IMR-90 (cell line): Measurements from ENCODE around the gene SRRM4. TPM values are rescaled to one million over a fixed set of nuclear protein-coding genes. Genes with fewer than 3 reads are reported as not detected.
"Not testable (repeated sequence)": the region's sequence is repeated elsewhere in the genome, so short reads cannot be mapped to it uniquely, and the experiment has no call there.

ENCODE experiments used
- ATAC-seq: fragments of 200-7000 bp; cut with Tn5 transposase; 2 replicates; pipeline ENCODE4 v1.9.1; 2020; ENCODE audit warnings: low read depth, mild to moderate bottlenecking, moderate library complexity
- BruUV-seq: library from RNA; stranded (reverse); fragments of 400-500 nt; replicated peaks from 2 replicates; lab custom pipeline; 2021; lab: Mats Ljungman, UMichigan
- CTCF ChIA-PET: fragments of 300-600 bp; formaldehyde crosslinking; extraction: SDS; loops from one replicate; lab custom pipeline; 2021; ENCODE audit warnings: antibody characterized with exemption; lab: Yijun Ruan, JAX
- POLR2A ChIA-PET: fragments of 300-600 bp; sonication (Branson Sonifier 250); formaldehyde crosslinking; loops from one replicate; lab custom pipeline; 2022; ENCODE audit warnings: antibody characterized with exemption; ENCODE audit not compliant: unreplicated experiment; lab: Charles Lee
- DNase-seq: peaks from one replicate; pipeline ENCODE4 v3.0.0; 2013
- H2AFZ ChIP-seq: replicated peaks from 2 replicates; pipeline ENCODE3; 2013; ENCODE audit warnings: low read length, mild to moderate bottlenecking; ENCODE audit not compliant: poor library complexity
- H2AK5ac ChIP-seq: 2 replicates; pipeline ENCODE4 v1.6.1; 2013; ENCODE audit warnings: low read depth, low read length, inconsistent platforms
- H2AK9ac ChIP-seq: replicated peaks from 2 replicates; pipeline ENCODE3; 2013; ENCODE audit warnings: mild to moderate bottlenecking, low read depth, low read length, moderate library complexity; ENCODE audit not compliant: poor library complexity
- H2BK120ac ChIP-seq: 2 replicates; pipeline ENCODE4 v1.6.1; 2013; ENCODE audit warnings: low read depth, low read length, inconsistent platforms
- H2BK15ac ChIP-seq: 3 replicates; pipeline ENCODE4 v1.6.1; 2013; ENCODE audit warnings: low read depth, low read length, inconsistent platforms
- H2BK20ac ChIP-seq: 2 replicates; pipeline ENCODE4 v1.6.1; 2013; ENCODE audit warnings: low read depth, mild to moderate bottlenecking, inconsistent platforms, low read length, moderate library complexity
- H2BK5ac ChIP-seq: 2 replicates; pipeline ENCODE4 v1.6.1; 2013; ENCODE audit warnings: mild to moderate bottlenecking, low read depth, low read length, inconsistent platforms; ENCODE audit not compliant: poor library complexity, severe bottlenecking
- H3K14ac ChIP-seq: replicated peaks from 2 replicates; pipeline ENCODE4 v1.6.1; 2013; ENCODE audit warnings: low read depth, low read length, inconsistent platforms
- H3K18ac ChIP-seq: 2 replicates; pipeline ENCODE4 v1.6.1; 2013; ENCODE audit warnings: low read depth, low read length, control low read depth
- H3K23ac ChIP-seq: 2 replicates; pipeline ENCODE4 v1.6.1; 2013; ENCODE audit warnings: low read depth, low read length, inconsistent platforms
- H3K27ac ChIP-seq: 2 replicates; pipeline ENCODE4 v1.5.1; 2013; ENCODE audit warnings: mild to moderate bottlenecking, control low read depth, low read length; ENCODE audit not compliant: insufficient read depth
- H3K27me3 ChIP-seq: 2 replicates; pipeline ENCODE4 v1.6.1; 2013; ENCODE audit warnings: low read length; ENCODE audit not compliant: control insufficient read depth, insufficient read depth
- H3K36me3 ChIP-seq: 2 replicates; pipeline ENCODE4 v1.6.1; 2013; ENCODE audit warnings: low read length, mixed read lengths; ENCODE audit not compliant: control insufficient read depth, insufficient read depth
- H3K4ac ChIP-seq: 2 replicates; pipeline ENCODE4 v1.6.1; 2013; ENCODE audit warnings: low read depth, low read length, inconsistent platforms
- H3K4me1 ChIP-seq: 2 replicates; pipeline ENCODE4 v1.6.1; 2013; ENCODE audit warnings: low read length, mixed read lengths; ENCODE audit not compliant: control insufficient read depth, insufficient read depth
- H3K4me2 ChIP-seq: 2 replicates; pipeline ENCODE4 v1.6.1; 2013; ENCODE audit warnings: low read depth, mild to moderate bottlenecking, control low read depth, low read length, moderate library complexity
- H3K4me3 ChIP-seq: 2 replicates; pipeline ENCODE4 v1.5.1; 2013; ENCODE audit warnings: low read depth, mild to moderate bottlenecking, control low read depth, low read length, moderate library complexity; ENCODE audit not compliant: insufficient read depth
- H3K56ac ChIP-seq: 2 replicates; pipeline ENCODE4 v1.6.1; 2013; ENCODE audit warnings: low read length, inconsistent platforms; ENCODE audit not compliant: insufficient read depth; ENCODE audit errors: extremely low read depth
- H3K79me1 ChIP-seq, 2 experiments: 2 replicates each; pipeline ENCODE4 v1.6.1; 2013; ENCODE audit warnings: low read length in 2 of 2, inconsistent platforms in 1 of 2, low read depth in 1 of 2
- H3K9ac ChIP-seq: 2 replicates; pipeline ENCODE4 v1.6.1; 2013; ENCODE audit warnings: low read depth, low read length, control low read depth
- H3K9me1 ChIP-seq: 2 replicates; pipeline ENCODE4 v1.6.1; 2013; ENCODE audit warnings: low read length, inconsistent platforms; ENCODE audit not compliant: insufficient read depth
- H3K9me3 ChIP-seq: 2 replicates; pipeline ENCODE4 v1.6.1; 2013; ENCODE audit warnings: low read length; ENCODE audit not compliant: control insufficient read depth, insufficient read depth
- H4K20me1 ChIP-seq: 2 replicates; pipeline ENCODE4 v1.6.1; 2013; ENCODE audit warnings: low read length, inconsistent platforms; ENCODE audit not compliant: insufficient read depth
- H4K5ac ChIP-seq: 2 replicates; pipeline ENCODE4 v1.6.1; 2013; ENCODE audit warnings: mild to moderate bottlenecking, low read depth, low read length, control low read depth
- H4K8ac ChIP-seq, 2 experiments: 2 replicates each; pipeline ENCODE4 v1.6.1; 2013; ENCODE audit warnings: low read depth in 2 of 2, low read length in 2 of 2, control low read depth in 1 of 2, inconsistent platforms in 1 of 2
- H4K91ac ChIP-seq: 2 replicates; pipeline ENCODE4 v1.6.1; 2013; ENCODE audit warnings: low read depth, low read length, inconsistent platforms; ENCODE audit not compliant: insufficient read depth
- WGBS, 2 experiments: methylation state at CpG; one replicate each; pipeline versions ENCODE4 v1.1.5 to v1.1.7; 2013; ENCODE audit warnings: missing lambda C conversion rate in 2 of 2; ENCODE audit not compliant: insufficient read length in 1 of 2; ENCODE audit errors: extremely low coverage in 2 of 2; 5-methylcytosine and 5-hydroxymethylcytosine counted together
- dilution Hi-C: fragments of 300-500 bp; cut with HindIII; formaldehyde crosslinking; loops from one replicate; pipeline ENCODE4 v1.14.3; 2018; ENCODE audit warnings: low sequenced_read_pairs; ENCODE audit not compliant: unreplicated experiment
- in situ Hi-C: fragments of 300-500 bp; cut with MboI; formaldehyde crosslinking; loops from 3 replicates; pipeline ENCODE4 v1.14.3; 2019; ENCODE audit warnings: low sequenced_read_pairs, inconsistent platforms, mixed read lengths
- intact Hi-C: fragments of 100-400 bp; cut with micrococcal nuclease; formaldehyde crosslinking; loops from 2 replicates; pipeline ENCODE4 v1.10.0; 2022
- polyA plus RNA-seq, 3 experiments: library from polyadenylated mRNA; depleted of rRNA; stranded (reverse); fragments of >200 nt; gene quantifications; 2 replicates each; pipeline ENCODE4 v1.2.3, GENCODE V29; 2012; ENCODE audit warnings: low replicate concordance in 1 of 3
- total RNA-seq: library from RNA; depleted of rRNA; stranded (reverse); fragments of >200 nt; gene quantifications from 2 replicates; pipeline ENCODE4 v1.2.3, GENCODE V29; 2012

Gene SRRM4
- total and polyA plus RNA-seq, 2 of the 4 experiments (the other 2 are of a cell fraction) = not detected

DNA sequence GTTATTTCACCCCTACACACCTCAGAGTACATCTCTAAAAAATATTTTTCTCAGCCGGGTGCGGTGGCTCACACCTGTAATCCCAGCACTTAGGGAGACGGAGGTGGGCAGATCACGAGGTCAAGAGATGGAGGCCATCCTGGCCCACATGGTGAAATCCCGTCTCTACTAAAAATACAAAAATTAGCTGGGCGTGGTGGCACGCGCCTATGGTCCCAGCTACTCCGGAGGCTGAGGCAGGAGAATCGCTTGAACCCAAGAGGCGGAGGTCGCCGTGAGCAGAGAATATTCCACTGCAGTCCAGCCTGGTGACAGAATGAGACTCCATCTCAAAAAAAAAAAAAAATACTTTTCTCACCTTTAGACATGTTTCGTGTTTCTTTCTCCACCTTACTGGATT lies 52.0 kb downstream of the SRRM4 start:
- H3K56ac ChIP-seq, H3K9me1 ChIP-seq, H4K20me1 ChIP-seq, H2BK15ac ChIP-seq, H2BK20ac ChIP-seq, H2BK5ac ChIP-seq, H2AFZ ChIP-seq, dilution Hi-C loops, H2AK5ac ChIP-seq, H4K91ac ChIP-seq, H3K4me1 ChIP-seq, BruUV-seq, H3K79me1 ChIP-seq, H3K23ac ChIP-seq, H4K8ac ChIP-seq, CTCF ChIA-PET, DNase-seq, in situ Hi-C loops, H2BK120ac ChIP-seq, H3K4me3 ChIP-seq, H3K18ac ChIP-seq, intact Hi-C loops, H3K27me3 ChIP-seq, H4K5ac ChIP-seq, H3K9ac ChIP-seq, H2AK9ac ChIP-seq, ATAC-seq, H3K27ac ChIP-seq, H3K36me3 ChIP-seq, H3K14ac ChIP-seq, H3K4me2 ChIP-seq, H3K4ac ChIP-seq: not testable (repeated sequence)
- POLR2A ChIA-PET = interaction anchor here (0.6 kb wide), 1 partner anchor 51 kb away, joined by 5 read pairs; no protein-coding TSS in a partner anchor
- peaks cover 14% of the 10 kb centered on the region for H3K9me3 ChIP-seq
- 100% methylated on average over 1 of the region's 14 CpGs; no CpG with 5 or more reads in 1 of the 2 experiments for WGBS, 2 experiments
